Measurements from ENCODE around the gene FAM171A1.

- no peak for TF ChIP-seq GATA3 (IDR thresholded peaks at IDR 0.05; ENCODE audit: low read depth, low read length)
- no peak for TF ChIP-seq GATA2 (IDR thresholded peaks at IDR 0.05; ENCODE audit: low read depth, low read length)
Observed at GRCh38 chr10:15348579-15348978, 22.5 kb downstream of the FAM171A1 start.
